ENCODE measurements around the gene TLDC2.

TLDC2 gene

DNA sequence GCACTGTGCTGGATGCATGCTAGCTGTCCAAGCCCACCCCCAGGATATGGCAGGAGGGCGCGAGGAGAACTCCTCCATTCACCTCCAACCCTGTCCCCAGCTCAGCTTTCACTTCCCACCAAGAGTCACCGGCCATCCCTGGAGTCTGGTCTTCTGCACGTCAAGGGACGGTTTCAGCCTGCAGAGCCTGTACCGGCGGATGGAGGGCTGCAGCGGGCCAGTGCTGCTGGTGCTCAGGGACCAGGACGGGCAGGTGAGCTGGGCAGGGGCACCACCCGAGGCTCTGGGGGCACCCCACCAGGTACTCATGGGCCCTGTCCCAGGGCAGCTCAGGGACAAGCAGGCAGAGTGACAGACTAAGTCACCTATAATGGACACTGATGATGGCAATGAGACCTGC, 3.0 kb downstream of the TLDC2 start:
- no peak for TF ChIP-seq POLR2AphosphoS5 (IDR thresholded peaks at IDR 0.05; ENCODE audit: low read depth, low read length)
- TF ChIP-seq, protein P1, sequence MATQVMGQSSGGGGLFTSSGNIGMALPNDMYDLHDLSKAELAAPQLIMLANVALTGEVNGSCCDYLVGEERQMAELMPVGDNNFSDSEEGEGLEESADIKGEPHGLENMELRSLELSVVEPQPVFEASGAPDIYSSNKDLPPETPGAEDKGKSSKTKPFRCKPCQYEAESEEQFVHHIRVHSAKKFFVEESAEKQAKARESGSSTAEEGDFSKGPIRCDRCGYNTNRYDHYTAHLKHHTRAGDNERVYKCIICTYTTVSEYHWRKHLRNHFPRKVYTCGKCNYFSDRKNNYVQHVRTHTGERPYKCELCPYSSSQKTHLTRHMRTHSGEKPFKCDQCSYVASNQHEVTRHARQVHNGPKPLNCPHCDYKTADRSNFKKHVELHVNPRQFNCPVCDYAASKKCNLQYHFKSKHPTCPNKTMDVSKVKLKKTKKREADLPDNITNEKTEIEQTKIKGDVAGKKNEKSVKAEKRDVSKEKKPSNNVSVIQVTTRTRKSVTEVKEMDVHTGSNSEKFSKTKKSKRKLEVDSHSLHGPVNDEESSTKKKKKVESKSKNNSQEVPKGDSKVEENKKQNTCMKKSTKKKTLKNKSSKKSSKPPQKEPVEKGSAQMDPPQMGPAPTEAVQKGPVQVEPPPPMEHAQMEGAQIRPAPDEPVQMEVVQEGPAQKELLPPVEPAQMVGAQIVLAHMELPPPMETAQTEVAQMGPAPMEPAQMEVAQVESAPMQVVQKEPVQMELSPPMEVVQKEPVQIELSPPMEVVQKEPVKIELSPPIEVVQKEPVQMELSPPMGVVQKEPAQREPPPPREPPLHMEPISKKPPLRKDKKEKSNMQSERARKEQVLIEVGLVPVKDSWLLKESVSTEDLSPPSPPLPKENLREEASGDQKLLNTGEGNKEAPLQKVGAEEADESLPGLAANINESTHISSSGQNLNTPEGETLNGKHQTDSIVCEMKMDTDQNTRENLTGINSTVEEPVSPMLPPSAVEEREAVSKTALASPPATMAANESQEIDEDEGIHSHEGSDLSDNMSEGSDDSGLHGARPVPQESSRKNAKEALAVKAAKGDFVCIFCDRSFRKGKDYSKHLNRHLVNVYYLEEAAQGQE (IDR thresholded peaks at IDR 0.05; ENCODE audit: insufficient read depth in 1 of 2, low read depth in 2 of 2, low read length in 2 of 2): no peak
- TF ChIP-seq FOXP2 (optimal IDR thresholded peaks at IDR 0.05; ENCODE audit: borderline replicate concordance, extremely low read depth, extremely low read length, insufficient read depth): no peak
- TF ChIP-seq TAF1 (IDR thresholded peaks at IDR 0.05; ENCODE audit: borderline replicate concordance, insufficient read depth, low read length): no peak
- no peak for TF ChIP-seq SIN3A (IDR thresholded peaks at IDR 0.05; ENCODE audit: borderline replicate concordance, insufficient read depth, low read length)

DNA sequence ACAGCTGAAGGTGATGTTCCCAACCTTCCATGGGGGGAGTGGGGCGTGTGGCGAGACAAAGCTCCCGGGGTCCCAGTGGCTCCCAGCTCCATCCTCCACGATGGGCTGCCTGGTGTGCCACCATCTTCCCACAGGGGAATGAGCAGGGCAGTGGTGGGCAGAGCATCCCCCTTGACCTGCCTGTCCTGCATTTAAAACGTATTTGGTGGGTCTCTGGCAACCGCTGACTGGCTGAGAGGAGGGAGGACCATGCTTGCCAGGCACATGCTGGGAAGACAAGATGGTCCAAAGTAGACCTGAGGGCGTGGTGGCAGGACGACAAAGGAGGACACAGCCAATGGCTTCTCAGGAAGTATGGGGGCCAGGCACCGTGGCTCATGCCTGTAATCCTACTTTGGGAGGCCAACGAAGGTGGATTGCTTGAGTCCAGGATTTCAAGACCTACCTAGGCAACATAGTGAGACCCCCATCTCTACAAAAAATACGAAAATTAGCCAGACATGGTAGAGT, 4.9 kb downstream of the TLDC2 start:
- TF ChIP-seq SIN3A (IDR thresholded peaks at IDR 0.05; ENCODE audit: borderline replicate concordance, insufficient read depth, low read length): no peak

DNA sequence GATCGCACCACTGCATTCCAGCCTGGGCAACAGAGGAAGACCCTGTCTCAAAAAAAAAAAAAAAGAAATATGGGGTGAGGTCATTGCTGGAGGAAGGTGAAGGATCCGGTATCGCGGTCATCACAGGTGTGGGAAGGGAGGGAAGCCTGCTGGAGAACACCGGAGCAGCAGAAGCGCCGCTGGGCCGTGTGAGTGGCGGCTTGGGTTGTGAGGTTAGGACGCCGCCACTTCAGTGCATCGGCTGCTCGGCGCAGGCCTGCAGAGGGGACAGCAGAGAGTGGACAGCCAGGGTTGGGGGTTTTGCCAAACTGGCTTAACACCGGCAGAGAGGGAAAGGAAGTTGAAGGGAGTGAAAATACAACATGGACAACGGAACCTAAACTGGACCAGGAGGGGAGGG, 5.4 kb downstream of the TLDC2 start:
- TF ChIP-seq, protein P1 (IDR thresholded peaks at IDR 0.05; ENCODE audit: insufficient read depth in 1 of 2, low read depth in 2 of 2, low read length in 2 of 2): no peak
- no peak for TF ChIP-seq FOXP2 (optimal IDR thresholded peaks at IDR 0.05; ENCODE audit: borderline replicate concordance, extremely low read depth, extremely low read length, insufficient read depth)
- TF ChIP-seq SIN3A (IDR thresholded peaks at IDR 0.05; ENCODE audit: borderline replicate concordance, insufficient read depth, low read length): no peak
- TF ChIP-seq TAF1 (IDR thresholded peaks at IDR 0.05; ENCODE audit: borderline replicate concordance, insufficient read depth, low read length): no peak
- TF ChIP-seq POLR2AphosphoS5 (IDR thresholded peaks at IDR 0.05; ENCODE audit: low read depth, low read length): no peak

DNA sequence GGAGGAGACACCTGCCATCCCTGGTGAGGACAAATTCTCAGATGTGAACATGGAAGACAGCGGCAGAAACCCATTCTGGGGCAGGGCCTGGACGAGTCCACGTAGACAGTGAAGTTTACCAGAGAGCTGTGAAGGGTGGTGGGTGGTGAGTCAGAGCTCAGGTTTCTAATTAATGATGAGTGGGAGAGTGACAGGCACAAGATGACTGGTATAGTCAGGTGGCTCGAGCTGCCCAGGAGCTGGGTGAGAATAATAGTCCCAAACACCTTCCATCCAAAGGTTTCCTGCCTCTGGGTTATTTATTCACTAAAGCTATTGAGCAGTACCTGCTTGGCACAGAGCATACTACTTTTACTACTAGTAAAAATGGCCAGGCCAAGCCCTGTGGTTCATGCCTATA, 6.0 kb downstream of the TLDC2 start:
- TF ChIP-seq, protein P1 (IDR thresholded peaks at IDR 0.05; ENCODE audit: insufficient read depth in 1 of 2, low read depth in 2 of 2, low read length in 2 of 2): no peak
- TF ChIP-seq POLR2AphosphoS5 (IDR thresholded peaks at IDR 0.05; ENCODE audit: low read depth, low read length) (no peak), TAF1 (IDR thresholded peaks at IDR 0.05; ENCODE audit: borderline replicate concordance, insufficient read depth, low read length) (no peak), FOXP2 (optimal IDR thresholded peaks at IDR 0.05; ENCODE audit: borderline replicate concordance, extremely low read depth, extremely low read length, insufficient read depth) (no peak), SIN3A (IDR thresholded peaks at IDR 0.05; ENCODE audit: borderline replicate concordance, insufficient read depth, low read length) (no peak)

DNA sequence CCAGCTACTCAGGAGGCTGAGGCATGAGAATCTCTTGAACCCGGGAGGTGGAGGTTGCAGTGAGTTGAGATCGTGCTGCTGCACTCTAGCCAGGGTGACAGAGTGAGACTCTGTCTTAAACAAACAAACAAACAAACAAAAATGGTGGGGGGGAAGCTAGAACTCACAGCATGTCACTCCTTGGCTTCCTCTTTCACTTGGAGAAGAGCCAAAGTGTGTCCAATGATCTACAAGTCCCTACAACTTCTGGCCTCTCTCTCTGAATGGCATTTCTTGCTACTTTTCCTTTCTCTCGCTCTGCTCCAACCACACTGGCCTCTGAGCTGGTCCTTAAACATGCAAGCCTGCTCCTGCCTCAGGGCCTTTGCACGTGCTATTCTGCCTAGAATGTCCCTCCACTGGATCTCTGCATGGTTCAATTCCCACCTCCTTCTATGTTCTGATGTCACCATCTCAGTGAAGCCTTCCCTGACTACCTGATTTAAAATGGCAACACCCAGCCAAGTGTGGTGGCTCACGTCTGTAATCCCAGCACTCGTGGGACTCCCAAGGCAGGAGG, 8.1 kb downstream of the TLDC2 start:
- no peak for TF ChIP-seq TAF1 (IDR thresholded peaks at IDR 0.05; ENCODE audit: borderline replicate concordance, insufficient read depth, low read length)
- TF ChIP-seq FOXP2 (optimal IDR thresholded peaks at IDR 0.05; ENCODE audit: borderline replicate concordance, extremely low read depth, extremely low read length, insufficient read depth): no peak

DNA sequence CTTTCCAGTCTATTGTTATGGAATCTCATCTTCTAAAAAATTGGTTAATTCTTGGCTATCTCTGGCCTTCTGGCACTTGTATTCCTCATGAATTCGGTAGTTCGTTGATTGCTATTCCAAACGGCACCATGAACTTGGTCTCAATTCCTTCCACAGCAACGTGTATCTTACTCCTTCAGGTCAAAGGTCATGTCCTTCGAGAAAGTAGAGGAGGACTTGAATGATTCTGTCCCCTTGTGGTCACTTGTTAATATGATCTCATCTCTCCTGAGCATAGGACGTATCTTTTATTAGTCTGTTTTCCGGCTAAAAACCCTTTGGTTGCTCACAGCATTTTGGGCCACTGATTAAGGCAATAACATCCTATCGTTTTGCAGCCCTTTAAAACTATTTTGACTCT, 9.4 kb downstream of the TLDC2 start:
- TF ChIP-seq SIN3A (IDR thresholded peaks at IDR 0.05; ENCODE audit: borderline replicate concordance, insufficient read depth, low read length) (no peak), POLR2AphosphoS5 (IDR thresholded peaks at IDR 0.05; ENCODE audit: low read depth, low read length) (no peak), FOXP2 (optimal IDR thresholded peaks at IDR 0.05; ENCODE audit: borderline replicate concordance, extremely low read depth, extremely low read length, insufficient read depth) (no peak), TAF1 (IDR thresholded peaks at IDR 0.05; ENCODE audit: borderline replicate concordance, insufficient read depth, low read length) (no peak)
- TF ChIP-seq, protein P1 (IDR thresholded peaks at IDR 0.05; ENCODE audit: insufficient read depth in 1 of 2, low read depth in 2 of 2, low read length in 2 of 2): no peak

Data from PFSK-1 (cell line).